K562 (cell line): ENCODE data around the gene ZNF22. TPM values are rescaled to one million over a fixed set of nuclear protein-coding genes. Genes with fewer than 3 reads are reported as not detected.
A peak's percentile ranks its signal among the peaks of the same experiment; 100 is the strongest.

Source experiments
- ARID3B ChIP-seq: fragments of 250-450 bp; sonication (Bioruptor Pico); IDR thresholded peaks from 2 replicates; pipeline ENCODE4 v1.4.0; 2020; ENCODE audit warnings: borderline replicate concordance
- ATF4 ChIP-seq: fragments of 450-650 bp; formaldehyde crosslinking; IDR thresholded peaks from 2 replicates; pipeline ENCODE4 v1.4.0; 2022; ENCODE audit warnings: mild to moderate bottlenecking, moderate library complexity
- CEBPZ ChIP-seq: fragments of 150-350 bp; IDR thresholded peaks from 2 replicates; pipeline ENCODE4 v1.6.1; 2014; ENCODE audit warnings: low read depth, mild to moderate bottlenecking, low read length, borderline replicate concordance
- CHCHD3 ChIP-seq: fragments of 250-450 bp; sonication (Bioruptor Pico); IDR thresholded peaks from 2 replicates; pipeline ENCODE4 v2.1.2; 2022; ENCODE audit warnings: mild to moderate bottlenecking
- ETS2 ChIP-seq: IDR thresholded peaks from 2 replicates; pipeline ENCODE4 v1.6.1; 2016; ENCODE audit warnings: borderline replicate concordance, missing genetic modification characterization, mild to moderate bottlenecking, moderate library complexity, missing compliant biosample characterization; ENCODE audit not compliant: poor library complexity, severe bottlenecking
- HLTF ChIP-seq: fragments of 450-650 bp; IDR thresholded peaks from 2 replicates; pipeline ENCODE4 v1.6.1; 2016
- SETDB1 ChIP-seq: IDR thresholded peaks from one replicate; pipeline ENCODE4 v1.6.1; 2012; ENCODE audit warnings: low read length, control low read depth, inconsistent platforms
- SLC30A9 ChIP-seq: fragments of 250-450 bp; sonication (Bioruptor Pico); IDR thresholded peaks from 2 replicates; pipeline ENCODE4 v1.8.0; 2022; ENCODE audit warnings: mild to moderate bottlenecking, moderate library complexity
- THAP12 ChIP-seq: fragments of 250-450 bp; sonication (Bioruptor Pico); IDR thresholded peaks from 2 replicates; pipeline ENCODE4 v1.9.0; 2021; ENCODE audit warnings: mild to moderate bottlenecking, inconsistent platforms
- YBX1 ChIP-seq: fragments of 450-650 bp; IDR thresholded peaks from 2 replicates; pipeline ENCODE4 v1.7.1; 2016; ENCODE audit warnings: mild to moderate bottlenecking
- ZNF197 ChIP-seq: fragments of 200-800 bp; sonication (Bioruptor generic); IDR thresholded peaks from 2 replicates; pipeline ENCODE4 v1.6.1; 2016; ENCODE audit warnings: low read depth, missing genetic modification characterization, missing compliant biosample characterization
- ZNF584 ChIP-seq: fragments of 200-800 bp; sonication (Bioruptor generic); IDR thresholded peaks from 2 replicates; pipeline ENCODE4 v1.6.1; 2016; ENCODE audit warnings: low read depth, mild to moderate bottlenecking, missing genetic modification characterization, missing compliant biosample characterization
- polyA plus RNA-seq, 8 experiments: library from polyadenylated mRNA; depleted of rRNA in 4 of 8; stranded (reverse) in 5 of 8; unstranded in 3 of 8; fragments of >200 nt; fragmentation: Nextera tagmentation in 2 of 8; fragmentation: Illumina TruSeq in 1 of 8; extraction: Ambion mirVana in 2 of 8; extraction: Trizol in 1 of 8; gene quantifications; 2 replicates each; pipeline versions ENCODE4 v1.2.1 to v1.2.3, GENCODE V29; 2011 to 2014; ENCODE audit warnings: inconsistent platforms in 1 of 8, missing spikeins in 1 of 8
- total RNA-seq, 7 experiments: library from RNA; depleted of rRNA in 6 of 7; stranded (reverse); fragments of >200 nt in 6 of 7; fragmentation: Illumina TruSeq in 2 of 7; extraction: Trizol in 2 of 7; gene quantifications; 2 replicates each; pipeline versions ENCODE4 v1.2.1 to v1.2.3, GENCODE V29; 2011 to 2021; ENCODE audit warnings: low replicate concordance in 1 of 7

The ZNF22 gene
- total and polyA plus RNA-seq, 9 of the 15 experiments (the other 6 are each of a cell fraction or from before 2014, with no cell fraction given) = 36.2 to 98.7 (median 51.2) TPM

- TF ChIP-seq CEBPZ = no peak
- TF ChIP-seq HLTF = no peak
- TF ChIP-seq ATF4 (CRISPR knock-in tag) = peak; percentile 69; the same call in 1 of the 2 replicates
- no peak for TF ChIP-seq SETDB1
- TF ChIP-seq ZNF584 = 0 out of 2 replicates have a peak, but pooled peaks have one; percentile 30
- no peak for TF ChIP-seq THAP12 (CRISPR knock-in tag)
- TF ChIP-seq ETS2 (tag) = no peak
- TF ChIP-seq SLC30A9 (CRISPR knock-in tag) = no peak
- no peak for TF ChIP-seq ARID3B (CRISPR knock-in tag)
- no peak for TF ChIP-seq ZNF197
- no peak for TF ChIP-seq YBX1
- no peak for TF ChIP-seq CHCHD3
Measured at GRCh38 chr10:44985175-44985681, 15.5 kb upstream of the ZNF22 start (continued).
